ENCODE measurements around the gene C11orf65.
"Not testable (repeated sequence)": the region's sequence is repeated elsewhere in the genome, so short reads cannot be mapped to it uniquely, and the experiment has no call there.

C11orf65 gene

GRCh38 chr11:108432783-108433182 is 34.5 kb downstream of the C11orf65 start:
- Histone ChIP-seq H3K27me3 (replicated peaks; ENCODE audit: control insufficient read depth, insufficient read depth, low read length) (no peaks in the 10 kb centered on the region), H3K4me3 (replicated peaks; ENCODE audit: low read depth, low read length) (no peak overlapping the region), H3K36me3 (ENCODE audit: control insufficient read depth, insufficient read depth, low read length) (no peaks in the 10 kb centered on the region)
- no peak for TF ChIP-seq CTCF (IDR thresholded peaks at IDR 0.05; ENCODE audit: insufficient read depth, low read length, poor library complexity, severe bottlenecking)
- no peak for DNase-seq (ENCODE audit: extremely low read depth, insufficient read length)

- TF ChIP-seq CTCF (IDR thresholded peaks at IDR 0.05; ENCODE audit: insufficient read depth, low read length, poor library complexity, severe bottlenecking) = no peak
- DNase-seq (ENCODE audit: extremely low read depth, insufficient read length) = no peak
- Histone ChIP-seq H3K4me3 (replicated peaks; ENCODE audit: low read depth, low read length) (no peak overlapping the region), H3K27me3 (replicated peaks; ENCODE audit: control insufficient read depth, insufficient read depth, low read length) (no peaks in the 10 kb centered on the region), H3K36me3 (ENCODE audit: control insufficient read depth, insufficient read depth, low read length) (no peaks in the 10 kb centered on the region)
Observed at GRCh38 chr11:108431997-108432396, 35.3 kb downstream of the C11orf65 start.

- TF ChIP-seq CTCF (IDR thresholded peaks at IDR 0.05; ENCODE audit: insufficient read depth, low read length, poor library complexity, severe bottlenecking) = no peak
- Histone ChIP-seq H3K36me3 (ENCODE audit: control insufficient read depth, insufficient read depth, low read length) (no peaks in the 10 kb centered on the region), H3K27me3 (replicated peaks; ENCODE audit: control insufficient read depth, insufficient read depth, low read length) (no peaks in the 10 kb centered on the region), H3K4me3 (replicated peaks; ENCODE audit: low read depth, low read length) (no peak overlapping the region)
- DNase-seq (ENCODE audit: extremely low read depth, insufficient read length) = no peak
Observed at GRCh38 chr11:108431370-108431769, 36.0 kb downstream of the C11orf65 start.

- not testable (repeated sequence) for H3K36me3 ChIP-seq (ENCODE audit: control insufficient read depth, insufficient read depth, low read length); H3K27me3 ChIP-seq (replicated peaks; ENCODE audit: control insufficient read depth, insufficient read depth, low read length); H3K4me3 ChIP-seq (replicated peaks; ENCODE audit: low read depth, low read length)
- TF ChIP-seq CTCF (IDR thresholded peaks at IDR 0.05; ENCODE audit: insufficient read depth, low read length, poor library complexity, severe bottlenecking) = peak; percentile 55
- peak; percentile 6 for DNase-seq (ENCODE audit: extremely low read depth, insufficient read length)
Observed at GRCh38 chr11:108417551-108417950, 49.8 kb downstream of the C11orf65 start.

- no peaks in the 10 kb centered on the region for H3K27me3 ChIP-seq (replicated peaks; ENCODE audit: control insufficient read depth, insufficient read depth, low read length)
- no peaks in the 10 kb centered on the region for H3K36me3 ChIP-seq (ENCODE audit: control insufficient read depth, insufficient read depth, low read length)
- no peak for TF ChIP-seq CTCF (IDR thresholded peaks at IDR 0.05; ENCODE audit: insufficient read depth, low read length, poor library complexity, severe bottlenecking)
- H3K4me3 ChIP-seq (replicated peaks; ENCODE audit: low read depth, low read length) = no peak overlapping the region
- no peak for DNase-seq (ENCODE audit: extremely low read depth, insufficient read length)
Observed at GRCh38 chr11:108414958-108415357, 52.4 kb downstream of the C11orf65 start.

- no peaks in the 10 kb centered on the region for H3K36me3 ChIP-seq (ENCODE audit: control insufficient read depth, insufficient read depth, low read length)
- no peak for DNase-seq (ENCODE audit: extremely low read depth, insufficient read length)
- TF ChIP-seq CTCF (IDR thresholded peaks at IDR 0.05; ENCODE audit: insufficient read depth, low read length, poor library complexity, severe bottlenecking) = no peak
- no peaks in the 10 kb centered on the region for H3K27me3 ChIP-seq (replicated peaks; ENCODE audit: control insufficient read depth, insufficient read depth, low read length)
- H3K4me3 ChIP-seq (replicated peaks; ENCODE audit: low read depth, low read length) = no peak overlapping the region
Observed at GRCh38 chr11:108405706-108406105, 61.6 kb downstream of the C11orf65 start.

Measured in GM06990 (cell line).